SK-N-SH (cell line): ENCODE data around the gene PDE8A. TPM values are rescaled to one million over a fixed set of nuclear protein-coding genes. Genes with fewer than 3 reads are reported as not detected.

ENCODE experiments used
- CTCF ChIA-PET: fragments of 300-600, 350-600 bp; formaldehyde crosslinking; extraction: SDS; loops from one replicate; lab custom pipeline; 2021; lab: Yijun Ruan, JAX
- POLR2A ChIA-PET: fragments of 350-600 bp; sonication (Branson Sonifier 250); formaldehyde crosslinking; extraction: SDS; loops from one replicate; lab custom pipeline; 2020; ENCODE audit warnings: antibody characterized with exemption, inconsistent platforms; lab: Yijun Ruan, JAX
- DNase-seq: peaks from one replicate; pipeline ENCODE4 v3.0.0; 2012
- H2AFZ ChIP-seq: fragments of 200-600 bp; sonication (generic); 2 replicates; pipeline ENCODE4 v1.8.1; 2016; ENCODE audit warnings: antibody characterized with exemption, mild to moderate bottlenecking, low read depth
- H3F3A ChIP-seq: fragments of 200-600 bp; sonication (generic); replicated peaks from 2 replicates; pipeline ENCODE3; 2016; ENCODE audit warnings: antibody characterized with exemption, mild to moderate bottlenecking; ENCODE audit not compliant: insufficient read depth
- H3K27ac ChIP-seq, 2 experiments: fragments of 200-500 bp in 1 of 2; fragments of 200-600 bp in 1 of 2; sonication (Bioruptor generic) in 1 of 2; sonication (generic), shearing (Covaris generic) in 1 of 2; 2 replicates each; pipeline versions ENCODE4 v1.5.1 to v1.6.1; 2014 to 2016; ENCODE audit warnings: low read depth in 2 of 2, inconsistent platforms in 1 of 2, low read length in 1 of 2, mild to moderate bottlenecking in 1 of 2, mixed read lengths in 1 of 2
- H3K27me3 ChIP-seq: fragments of 200-600 bp; sonication (generic), shearing (Covaris generic); 2 replicates; pipeline ENCODE4 v1.6.1; 2016; ENCODE audit warnings: mixed run types; ENCODE audit not compliant: insufficient read depth
- H3K36me3 ChIP-seq, 2 experiments: fragments of 200-500 bp in 1 of 2; fragments of 200-600 bp in 1 of 2; sonication (Bioruptor generic) in 1 of 2; sonication (generic) in 1 of 2; replicated peaks in 1 of 2; 2 replicates each; pipeline versions ENCODE3 to v1.5.1; 2014 to 2016; ENCODE audit warnings: low read length in 1 of 2, mild to moderate bottlenecking in 1 of 2; ENCODE audit not compliant: insufficient read depth in 2 of 2, control insufficient read depth in 1 of 2
- H3K4me1 ChIP-seq, 2 experiments: fragments of 200-500 bp in 1 of 2; fragments of 200-600 bp in 1 of 2; sonication (Bioruptor generic) in 1 of 2; sonication (generic), shearing (Covaris generic) in 1 of 2; 2 replicates each; pipeline versions ENCODE4 v1.5.1 to v1.6.1; 2014 to 2016; ENCODE audit warnings: low read depth in 1 of 2, low read length in 1 of 2, mixed run types in 1 of 2; ENCODE audit not compliant: insufficient read depth in 2 of 2, control insufficient read depth in 1 of 2
- H3K4me2 ChIP-seq: fragments of 200-600 bp; sonication (generic), shearing (Covaris generic); 2 replicates; pipeline ENCODE4 v1.6.1; 2017; ENCODE audit warnings: mixed run types
- H3K4me3 ChIP-seq, 2 experiments: fragments of 200-500 bp in 1 of 2; fragments of 200-600 bp in 1 of 2; sonication (Bioruptor generic) in 1 of 2; sonication (generic), shearing (Covaris generic) in 1 of 2; 2 replicates each; pipeline versions ENCODE4 v1.5.1 to v1.8.1; 2014 to 2016; ENCODE audit warnings: low read depth in 2 of 2, inconsistent platforms in 1 of 2, low read length in 1 of 2, mild to moderate bottlenecking in 1 of 2, mixed read lengths in 1 of 2, moderate library complexity in 1 of 2
- H3K79me2 ChIP-seq: fragments of 200-600 bp; sonication (generic); 2 replicates; pipeline ENCODE4 v1.8.1; 2017; ENCODE audit warnings: mild to moderate bottlenecking; ENCODE audit not compliant: insufficient read depth
- H3K9ac ChIP-seq: fragments of 200-600 bp; sonication (generic); 2 replicates; pipeline ENCODE4 v1.6.1; 2017; ENCODE audit warnings: mixed run types
- H3K9me2 ChIP-seq: fragments of 200-600 bp; sonication (generic); 2 replicates; pipeline ENCODE4 v1.6.1; 2017; ENCODE audit warnings: mixed run types
- H3K9me3 ChIP-seq: fragments of 200-600 bp; sonication (generic); 2 replicates; pipeline ENCODE4 v1.6.1; 2017; ENCODE audit warnings: mixed run types, mild to moderate bottlenecking, moderate library complexity
- H4K20me1 ChIP-seq: fragments of 200-600 bp; sonication (generic); 2 replicates; pipeline ENCODE4 v1.6.1; 2017; ENCODE audit warnings: mild to moderate bottlenecking, mixed run types; ENCODE audit not compliant: insufficient read depth
- FOSL2 ChIP-seq: IDR thresholded peaks from 2 replicates; pipeline ENCODE4 v1.4.0; 2012; ENCODE audit warnings: low read depth, mild to moderate bottlenecking, moderate library complexity, borderline replicate concordance
- GABPA ChIP-seq: IDR thresholded peaks from 2 replicates; pipeline ENCODE4 v1.4.0; 2012; ENCODE audit warnings: low read depth, mild to moderate bottlenecking
- GATA2 ChIP-seq: sonication (generic); formaldehyde crosslinking; IDR thresholded peaks from 2 replicates; pipeline ENCODE4 v1.5.0; 2020; ENCODE audit warnings: mild to moderate bottlenecking, missing genetic modification reagents
- MAX ChIP-seq: IDR thresholded peaks from 2 replicates; pipeline ENCODE4 v1.4.0; 2012; ENCODE audit warnings: low read depth
- MEF2A ChIP-seq: IDR thresholded peaks from 2 replicates; pipeline ENCODE4 v1.4.0; 2012; ENCODE audit warnings: low read depth, borderline replicate concordance
- POLR2AphosphoS5 ChIP-seq: IDR thresholded peaks from 2 replicates; pipeline ENCODE4 v1.6.1; 2012; ENCODE audit warnings: low read depth, low read length
- SMC3 ChIP-seq: IDR thresholded peaks from 2 replicates; pipeline ENCODE4 v1.6.1; 2012; ENCODE audit warnings: low read depth, low read length, improper control_type of control experiment
- TAF1 ChIP-seq: IDR thresholded peaks from 2 replicates; pipeline ENCODE4 v1.6.1; 2012; ENCODE audit warnings: low read depth, mild to moderate bottlenecking, low read length, moderate library complexity, borderline replicate concordance
- TCF12 ChIP-seq: IDR thresholded peaks from 2 replicates; pipeline ENCODE4 v1.4.0; 2012
- USF2 ChIP-seq: fragments of 150-350 bp; IDR thresholded peaks from 2 replicates; pipeline ENCODE4 v1.6.1; 2017; ENCODE audit warnings: antibody characterized with exemption, low read length, low read depth, borderline replicate concordance
- YY1 ChIP-seq: IDR thresholded peaks from 2 replicates; pipeline ENCODE4 v1.4.0; 2012; ENCODE audit warnings: low read depth, mild to moderate bottlenecking
- ZBTB33 ChIP-seq: IDR thresholded peaks from 2 replicates; pipeline ENCODE4 v1.4.0; 2012; ENCODE audit warnings: low read depth, borderline replicate concordance
- WGBS: methylation state at CpG from one replicate; pipeline ENCODE4 v1.1.6; 2017; ENCODE audit warnings: low lambda C conversion rate; 5-methylcytosine and 5-hydroxymethylcytosine counted together
- polyA plus RNA-seq, 3 experiments: library from polyadenylated mRNA; depleted of rRNA; stranded (reverse); fragments of >200 nt; gene quantifications; 2 replicates each; pipeline ENCODE4 v1.2.3, GENCODE V29; 2012
- TF ChIP-seq, protein P1 (sequence below): fragments of 150-350 bp; IDR thresholded peaks from 2 replicates; pipeline ENCODE4 v1.6.1; 2016; ENCODE audit warnings: mild to moderate bottlenecking, low read depth, low read length
- TF ChIP-seq, protein P2 (sequence below): IDR thresholded peaks from 2 replicates; pipeline ENCODE4; 2012

PDE8A gene
- polyA plus RNA-seq, 1 of the 3 experiments (the other 2 are of a cell fraction), result 13.4 TPM

DNA sequence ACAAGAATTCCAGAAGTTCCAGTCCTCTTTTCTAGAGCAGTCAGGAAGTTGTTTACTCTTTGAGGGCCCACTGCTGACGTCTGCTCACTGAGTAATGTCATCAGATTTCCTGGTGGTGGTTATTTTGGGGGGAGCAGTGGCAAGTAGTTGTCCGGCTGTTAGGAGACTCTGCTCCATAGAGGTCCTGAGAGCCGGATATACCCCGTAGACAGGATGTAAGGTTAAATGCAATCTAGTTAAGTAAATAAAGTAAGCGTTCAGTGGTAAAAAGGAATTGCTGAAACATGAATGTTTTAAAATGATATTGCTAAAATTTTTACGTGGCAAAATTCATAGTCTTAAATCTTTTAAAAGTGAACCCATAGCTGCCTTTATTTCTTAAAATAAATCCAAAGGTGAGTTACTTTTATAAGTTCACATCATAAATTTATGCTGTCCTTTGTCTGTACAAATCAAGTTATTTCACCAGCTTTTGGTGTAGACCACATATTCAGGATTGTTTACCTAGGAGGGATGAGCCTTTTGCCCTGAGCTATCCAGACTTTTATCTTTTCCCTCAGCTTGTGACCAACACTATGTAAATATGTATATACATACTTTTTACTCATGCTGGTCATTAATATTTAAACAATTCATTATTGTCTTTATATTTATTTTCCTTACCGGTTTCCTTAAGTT, 65.8 kb downstream of the PDE8A start:
- Histone ChIP-seq H3K4me2 (peak overlapping the region; percentile 75), H3K9ac (peak overlapping the region; percentile 37; the same call in 1 of the 2 replicates), H3K27ac (peak overlapping the region; percentile 62 to 76), H3F3A (peaks cover 16% of the 10 kb centered on the region), H4K20me1 (no peaks in the 10 kb centered on the region), H2AFZ (0 out of 2 replicates have a peak overlapping the region, but pooled peaks have one; percentile 5), H3K4me3 (0 out of 4 replicates have a peak overlapping the region, but pooled peaks of 1 of the 2 experiments have one; percentile 10), H3K36me3 (no peaks in the 10 kb centered on the region), H3K9me2 (no peaks in the 10 kb centered on the region), H3K27me3 (no peaks in the 10 kb centered on the region), H3K79me2 (peaks cover 93% of the 10 kb centered on the region), H3K9me3 (no peaks in the 10 kb centered on the region), H3K4me1 (peaks cover 13 to 30% of the 10 kb centered on the region in 2 experiments)
- 27% methylated on average over 7 of the region's 7 CpGs for WGBS
- no peak for DNase-seq
- ChIA-PET CTCF (interaction anchor here (1.1 to 1.6 kb wide), 2 partner anchors 11 to 93 kb away, joined by 3 to 7 read pairs; no protein-coding TSS in a partner anchor), POLR2A (no interaction called here)
- TF ChIP-seq GATA2 (CRISPR knock-in tag) (no peak), MEF2A (peak; percentile 12; the same call in 1 of the 2 replicates), TCF12 (peak; percentile 15; the same call in 1 of the 2 replicates), GABPA (no peak)

DNA sequence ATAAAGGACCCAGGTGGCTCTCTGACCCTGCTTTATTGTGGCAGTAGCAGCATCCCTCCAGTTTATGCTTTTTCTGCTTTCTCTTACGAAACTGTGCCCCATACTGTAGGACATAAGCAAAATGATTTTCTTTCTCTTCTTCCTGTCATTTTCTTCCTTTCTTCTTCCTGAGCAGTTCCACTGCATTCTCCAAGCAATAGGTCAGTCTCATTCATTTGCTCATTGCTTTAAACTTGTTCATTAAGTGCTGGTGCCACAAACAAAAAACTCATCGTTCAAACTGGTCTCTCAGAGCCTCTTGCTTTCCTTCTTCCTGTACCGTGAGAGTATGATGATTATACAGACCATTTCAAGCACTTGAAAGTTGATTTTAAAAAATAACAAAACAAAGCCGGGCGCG, 66.8 kb downstream of the PDE8A start:
- H3K4me1 ChIP-seq, result peaks cover 13 to 30% of the 10 kb centered on the region in 2 experiments
- ChIA-PET CTCF (no interaction called here), POLR2A (no interaction called here)
- peak overlapping the region in 1 of 2 experiments; percentile 76; a peak in 2 of 4 replicates for H3K27ac ChIP-seq
- no peak overlapping the region; the same call in 1 of the 2 replicates for H3K9ac ChIP-seq
- H3K9me3 ChIP-seq, result no peaks in the 10 kb centered on the region
- 80% methylated on average over 6 of the region's 6 CpGs for WGBS
- TF ChIP-seq ZBTB33, result no peak
- TF ChIP-seq, protein P1, sequence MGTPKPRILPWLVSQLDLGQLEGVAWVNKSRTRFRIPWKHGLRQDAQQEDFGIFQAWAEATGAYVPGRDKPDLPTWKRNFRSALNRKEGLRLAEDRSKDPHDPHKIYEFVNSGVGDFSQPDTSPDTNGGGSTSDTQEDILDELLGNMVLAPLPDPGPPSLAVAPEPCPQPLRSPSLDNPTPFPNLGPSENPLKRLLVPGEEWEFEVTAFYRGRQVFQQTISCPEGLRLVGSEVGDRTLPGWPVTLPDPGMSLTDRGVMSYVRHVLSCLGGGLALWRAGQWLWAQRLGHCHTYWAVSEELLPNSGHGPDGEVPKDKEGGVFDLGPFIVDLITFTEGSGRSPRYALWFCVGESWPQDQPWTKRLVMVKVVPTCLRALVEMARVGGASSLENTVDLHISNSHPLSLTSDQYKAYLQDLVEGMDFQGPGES, result no peak
- TF ChIP-seq POLR2AphosphoS5, result no peak
- TF ChIP-seq, protein P2, sequence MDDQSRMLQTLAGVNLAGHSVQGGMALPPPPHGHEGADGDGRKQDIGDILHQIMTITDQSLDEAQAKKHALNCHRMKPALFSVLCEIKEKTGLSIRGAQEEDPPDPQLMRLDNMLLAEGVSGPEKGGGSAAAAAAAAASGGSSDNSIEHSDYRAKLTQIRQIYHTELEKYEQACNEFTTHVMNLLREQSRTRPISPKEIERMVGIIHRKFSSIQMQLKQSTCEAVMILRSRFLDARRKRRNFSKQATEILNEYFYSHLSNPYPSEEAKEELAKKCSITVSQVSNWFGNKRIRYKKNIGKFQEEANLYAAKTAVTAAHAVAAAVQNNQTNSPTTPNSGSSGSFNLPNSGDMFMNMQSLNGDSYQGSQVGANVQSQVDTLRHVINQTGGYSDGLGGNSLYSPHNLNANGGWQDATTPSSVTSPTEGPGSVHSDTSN, result no peak
- no peak for TF ChIP-seq SMC3
- TF ChIP-seq YY1, result no peak
- no peak for TF ChIP-seq MAX
- TF ChIP-seq FOSL2, result no peak
- no peak for TF ChIP-seq USF2
- no peak for TF ChIP-seq TAF1
- H3K4me2 ChIP-seq, result peak overlapping the region; percentile 75; the same call in 1 of the 2 replicates
- H4K20me1 ChIP-seq, result no peaks in the 10 kb centered on the region
- no peak for DNase-seq
- H3K4me3 ChIP-seq, result no peak overlapping the region
- no peak overlapping the region for H2AFZ ChIP-seq
- peaks cover 87% of the 10 kb centered on the region for H3K79me2 ChIP-seq
- H3K27me3 ChIP-seq, result no peaks in the 10 kb centered on the region
- H3K36me3 ChIP-seq, result no peaks in the 10 kb centered on the region
- H3F3A ChIP-seq, result peaks cover 14% of the 10 kb centered on the region
- H3K9me2 ChIP-seq, result no peaks in the 10 kb centered on the region
